Measurements from ENCODE around the gene CD80. TPM values are rescaled to one million over a fixed set of nuclear protein-coding genes. Genes with fewer than 3 reads are reported as not detected.

Gene CD80
- total and polyA plus RNA-seq, 2 of the 8 experiments (the other 6 are each of a cell fraction or from before 2014, with no cell fraction given), result 0.11 TPM; not detected in 1

DNA sequence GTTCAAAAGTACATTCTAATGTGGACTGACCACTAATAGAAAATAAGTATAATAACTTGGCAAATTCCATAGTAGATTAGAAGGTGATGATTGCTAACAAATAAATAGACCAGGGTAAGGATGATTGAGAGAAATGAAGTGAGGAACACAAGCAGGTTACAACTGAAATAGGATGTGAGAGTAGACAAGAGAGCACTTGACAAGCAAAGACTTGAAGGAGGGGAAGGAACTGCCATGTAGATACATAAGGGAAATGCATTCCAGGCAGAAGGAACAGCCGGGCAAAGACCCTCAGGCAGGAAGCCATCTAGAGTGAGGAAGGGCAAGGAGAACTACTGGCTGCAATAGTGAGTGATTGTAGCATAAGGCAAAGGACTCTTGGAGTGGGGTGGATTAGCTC is 43.3 kb upstream of the CD80 start:
- H3K27me3 ChIP-seq (replicated peaks in 1 of 4; ENCODE audit: control insufficient read depth in 3 of 4, extremely low read depth in 1 of 4, insufficient read depth in 3 of 4, low read length in 3 of 4), result no peaks in the 10 kb centered on the region
- CTCF ChIA-PET (ENCODE audit: partially characterized antibody), result interaction anchor here (1.6 to 4.9 kb wide), 4 partner anchors 12 to 142 kb away, joined by 3 to 32 read pairs (median 8); no protein-coding TSS in a partner anchor
- no peak overlapping the region for H2BK120ac ChIP-seq (replicated peaks; ENCODE audit: low read depth, low read length)
- WGBS, 2 experiments (ENCODE audit: extremely low coverage in 1 of 2, insufficient coverage in 1 of 2, insufficient read length in 1 of 2, insufficient replicate concordance in 2 of 2, low coverage in 1 of 2, low lambda C conversion rate in 2 of 2, missing lambda C conversion rate in 1 of 2), result 84% methylated on average over 1 of the region's 1 CpG; no CpG with 5 or more reads in 1 of the 2 experiments
- H2BK5ac ChIP-seq (ENCODE audit: low read depth, low read length), result no peak overlapping the region
- FAIRE-seq (no peak), DNase-seq (ENCODE audit: low read depth in 1 of 2, low spot score in 2 of 2) (no peak)
- TF ChIP-seq SP2 (IDR thresholded peaks at IDR 0.05; ENCODE audit: low read length) (no peak), CEBPB (IDR thresholded peaks at IDR 0.05; ENCODE audit: low read depth, low read length) (no peak)
- no peaks in the 10 kb centered on the region for H3K9me3 ChIP-seq (ENCODE audit: insufficient read depth in 2 of 2, low read depth in 1 of 2, low read length in 1 of 2)
- no peak overlapping the region for H3K14ac ChIP-seq (ENCODE audit: insufficient read length)
- no peak overlapping the region for H3K4me2 ChIP-seq (ENCODE audit: insufficient read depth in 1 of 2, low read depth in 2 of 2, low read length in 2 of 2)
- no peak overlapping the region for H3K23ac ChIP-seq (ENCODE audit: insufficient read length)
- H3K4me3 ChIP-seq (ENCODE audit: extremely low read depth in 1 of 4, insufficient read depth in 2 of 4, low read depth in 3 of 4, low read length in 4 of 4), result no peak overlapping the region
- H3K23me2 ChIP-seq (ENCODE audit: low read depth, low read length), result no peaks in the 10 kb centered on the region; the same call in 1 of the 2 replicates
- H2BK20ac ChIP-seq (ENCODE audit: low read length), result no peak overlapping the region
- no peak overlapping the region for H4K8ac ChIP-seq (ENCODE audit: extremely low read depth, insufficient read depth, low read length)
- no peak overlapping the region for H4K5ac ChIP-seq (ENCODE audit: insufficient read length, low read depth, low read length)
- peaks cover 0 to 3% (median 0%) of the 10 kb centered on the region in 4 experiments; a peak in 3 of 7 replicates for H3K4me1 ChIP-seq (replicated peaks in 1 of 4; ENCODE audit: control insufficient read depth in 3 of 4, insufficient read depth in 4 of 4, low read length in 3 of 4)
- no peak overlapping the region for H3K4ac ChIP-seq (replicated peaks; ENCODE audit: insufficient read length, low read depth, low read length)
- H4K20me1 ChIP-seq (replicated peaks in 1 of 2; ENCODE audit: control insufficient read depth in 1 of 2, insufficient read depth in 2 of 2, low read length in 2 of 2), result no peaks in the 10 kb centered on the region
- no peak overlapping the region for H3K18ac ChIP-seq (ENCODE audit: extremely low read depth, low read length)
- no peaks in the 10 kb centered on the region for H3K79me2 ChIP-seq (ENCODE audit: control insufficient read depth in 1 of 2, insufficient read depth in 2 of 2, low read length in 2 of 2)
- no peaks in the 10 kb centered on the region for H3K79me1 ChIP-seq (ENCODE audit: low read depth, low read length)
- no peaks in the 10 kb centered on the region for H3K36me3 ChIP-seq (ENCODE audit: control insufficient read depth in 2 of 4, insufficient read depth in 4 of 4, low read length in 3 of 4)
- no peak overlapping the region for H3K56ac ChIP-seq (replicated peaks; ENCODE audit: insufficient read length, low read depth, low read length)
- no peak overlapping the region for H2BK12ac ChIP-seq (ENCODE audit: low read depth, low read length)
- H2BK15ac ChIP-seq (ENCODE audit: low read length), result no peak overlapping the region
- H3K9ac ChIP-seq (replicated peaks in 1 of 4; ENCODE audit: extremely low read depth in 1 of 4, low read depth in 3 of 4, low read length in 3 of 4), result no peak overlapping the region
- H3K27ac ChIP-seq (ENCODE audit: low read depth, low read length), result no peak overlapping the region
- POLR2A ChIA-PET (ENCODE audit: partially characterized antibody), result no interaction called here
- no peak overlapping the region for H4K91ac ChIP-seq (replicated peaks; ENCODE audit: insufficient read length, low read length)
- no peak overlapping the region for H2AK5ac ChIP-seq (ENCODE audit: low read depth, low read length)
- peak overlapping the region; percentile 54; the same call in 1 of the 2 replicates for H2AFZ ChIP-seq (ENCODE audit: low read length)
